Measurements from ENCODE around the gene SELENOV.

DNA sequence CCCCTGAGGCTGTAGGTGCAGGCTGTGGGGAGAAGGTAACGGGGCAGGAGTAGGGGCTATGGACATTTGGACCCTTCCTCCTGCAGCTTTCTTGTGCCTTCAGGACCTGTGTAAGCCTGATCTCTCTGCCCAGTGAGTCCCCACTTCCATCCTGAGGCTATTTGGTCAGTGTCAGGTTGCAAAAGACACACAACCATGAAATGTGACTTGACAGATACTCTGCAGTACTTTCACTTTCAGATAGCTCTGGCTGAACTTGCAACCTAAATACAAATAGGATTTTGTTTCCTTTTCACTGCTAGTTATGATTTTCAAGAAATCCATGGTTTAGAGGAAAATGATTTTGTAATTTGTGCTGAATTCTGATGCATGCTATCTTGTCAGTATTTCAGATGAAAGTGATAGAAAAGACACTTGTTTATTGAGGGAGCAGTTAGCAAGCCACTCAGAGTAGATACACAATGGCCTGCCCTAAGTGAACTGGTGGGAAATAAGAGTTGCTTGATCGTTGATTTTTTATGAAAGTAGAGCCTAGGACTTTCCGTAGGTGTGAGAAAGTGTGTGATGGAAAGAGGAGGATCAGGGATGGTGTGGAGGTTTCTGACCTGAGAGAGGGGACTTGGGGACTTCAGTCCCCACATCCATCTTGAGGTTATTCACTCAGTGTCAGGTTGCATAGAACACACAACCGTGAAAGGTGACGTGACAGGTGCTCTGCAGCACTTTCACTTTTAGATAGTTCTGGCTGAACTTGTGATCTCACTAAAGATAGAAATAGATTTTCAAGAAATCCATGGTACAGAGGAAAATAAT is 43.1 kb downstream of the SELENOV start:
- TF ChIP-seq, protein P1, sequence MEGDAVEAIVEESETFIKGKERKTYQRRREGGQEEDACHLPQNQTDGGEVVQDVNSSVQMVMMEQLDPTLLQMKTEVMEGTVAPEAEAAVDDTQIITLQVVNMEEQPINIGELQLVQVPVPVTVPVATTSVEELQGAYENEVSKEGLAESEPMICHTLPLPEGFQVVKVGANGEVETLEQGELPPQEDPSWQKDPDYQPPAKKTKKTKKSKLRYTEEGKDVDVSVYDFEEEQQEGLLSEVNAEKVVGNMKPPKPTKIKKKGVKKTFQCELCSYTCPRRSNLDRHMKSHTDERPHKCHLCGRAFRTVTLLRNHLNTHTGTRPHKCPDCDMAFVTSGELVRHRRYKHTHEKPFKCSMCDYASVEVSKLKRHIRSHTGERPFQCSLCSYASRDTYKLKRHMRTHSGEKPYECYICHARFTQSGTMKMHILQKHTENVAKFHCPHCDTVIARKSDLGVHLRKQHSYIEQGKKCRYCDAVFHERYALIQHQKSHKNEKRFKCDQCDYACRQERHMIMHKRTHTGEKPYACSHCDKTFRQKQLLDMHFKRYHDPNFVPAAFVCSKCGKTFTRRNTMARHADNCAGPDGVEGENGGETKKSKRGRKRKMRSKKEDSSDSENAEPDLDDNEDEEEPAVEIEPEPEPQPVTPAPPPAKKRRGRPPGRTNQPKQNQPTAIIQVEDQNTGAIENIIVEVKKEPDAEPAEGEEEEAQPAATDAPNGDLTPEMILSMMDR (IDR thresholded peaks at IDR 0.05; ENCODE audit: low read depth, low read length, poor library complexity, severe bottlenecking) = no peak
- TF ChIP-seq EZH2phosphoT487 (IDR thresholded peaks at IDR 0.05; ENCODE audit: borderline replicate concordance, low read length) = no peak
